Testis (tissue), 3 donors: Measurements from ENCODE around the gene NEK4. TPM values are rescaled to one million over a fixed set of nuclear protein-coding genes. Genes with fewer than 3 reads are reported as not detected.

Experiments
- DNase-seq: peaks from one replicate; pipeline ENCODE4 v3.0.0-alpha.2; 2019
- H3K27ac ChIP-seq, 2 donors: fragments of 200-600 bp; sonication (generic); one replicate each; pipeline ENCODE4 v1.5.1; 2019
- H3K27me3 ChIP-seq: fragments of 200-600 bp; sonication (generic); one replicate; pipeline ENCODE4 v1.5.1; 2019
- H3K36me3 ChIP-seq: fragments of 200-600 bp; sonication (generic); one replicate; pipeline ENCODE4 v1.5.1; 2017; ENCODE audit warnings: low read depth; ENCODE audit errors: missing control alignments
- H3K4me1 ChIP-seq: fragments of 200-600 bp; sonication (generic); one replicate; pipeline ENCODE4 v1.5.1; 2019
- H3K4me3 ChIP-seq, 2 donors: fragments of 200-600 bp; sonication (generic); one replicate each; pipeline ENCODE4 v1.5.1; 2017 to 2019
- H3K9me3 ChIP-seq: fragments of 200-600 bp; sonication (generic); one replicate; pipeline ENCODE4 v1.5.1; 2017
- POLR2A ChIP-seq: fragments of 450-650 bp; IDR thresholded peaks from one replicate; pipeline ENCODE4 v1.6.1; 2017; ENCODE audit warnings: antibody characterized with exemption, mild to moderate bottlenecking, moderate library complexity
- WGBS, 2 donors: methylation state at CpG; one replicate each; pipeline ENCODE4 v1.1.5; 2018; 5-methylcytosine and 5-hydroxymethylcytosine counted together
- intact Hi-C: fragments of 100-400 bp; cut with DNase I; formaldehyde crosslinking; loops from one replicate; pipeline ENCODE4 v1.15.1; 2023; ENCODE audit warnings: low total_unique reads
- polyA plus RNA-seq: library from polyadenylated mRNA; stranded (reverse); fragments of 350-450 nt; fragmentation: Illumina TruSeq; extraction: RNeasy Lipid Tissue Mini Kit (QIAGEN cat#74804); gene quantifications from one replicate; pipeline ENCODE4 v1.2.3, GENCODE V29; 2014; ENCODE audit warnings: low read depth, low replicate concordance; ENCODE audit not compliant: insufficient read depth
- total RNA-seq, 2 donors: library from RNA; depleted of rRNA; stranded (reverse); fragments of >200 nt; gene quantifications; one replicate each; pipeline ENCODE4 v1.2.3, GENCODE V29; 2016
- TF ChIP-seq, protein P1 (sequence below), 3 experiments: fragments of 450-650 bp in 2 of 3; fragments of 200-600 bp in 1 of 3; sonication (generic) in 1 of 3; IDR thresholded peaks; one replicate each; pipeline ENCODE4 v1.5.1; 2016 to 2019; ENCODE audit warnings: antibody characterized with exemption in 3 of 3, mild to moderate bottlenecking in 2 of 3, moderate library complexity in 1 of 3

Gene NEK4
- total and polyA plus RNA-seq, 3 donors from 2014 or later, result 66.6 to 114 (median 70.2) TPM

DNA sequence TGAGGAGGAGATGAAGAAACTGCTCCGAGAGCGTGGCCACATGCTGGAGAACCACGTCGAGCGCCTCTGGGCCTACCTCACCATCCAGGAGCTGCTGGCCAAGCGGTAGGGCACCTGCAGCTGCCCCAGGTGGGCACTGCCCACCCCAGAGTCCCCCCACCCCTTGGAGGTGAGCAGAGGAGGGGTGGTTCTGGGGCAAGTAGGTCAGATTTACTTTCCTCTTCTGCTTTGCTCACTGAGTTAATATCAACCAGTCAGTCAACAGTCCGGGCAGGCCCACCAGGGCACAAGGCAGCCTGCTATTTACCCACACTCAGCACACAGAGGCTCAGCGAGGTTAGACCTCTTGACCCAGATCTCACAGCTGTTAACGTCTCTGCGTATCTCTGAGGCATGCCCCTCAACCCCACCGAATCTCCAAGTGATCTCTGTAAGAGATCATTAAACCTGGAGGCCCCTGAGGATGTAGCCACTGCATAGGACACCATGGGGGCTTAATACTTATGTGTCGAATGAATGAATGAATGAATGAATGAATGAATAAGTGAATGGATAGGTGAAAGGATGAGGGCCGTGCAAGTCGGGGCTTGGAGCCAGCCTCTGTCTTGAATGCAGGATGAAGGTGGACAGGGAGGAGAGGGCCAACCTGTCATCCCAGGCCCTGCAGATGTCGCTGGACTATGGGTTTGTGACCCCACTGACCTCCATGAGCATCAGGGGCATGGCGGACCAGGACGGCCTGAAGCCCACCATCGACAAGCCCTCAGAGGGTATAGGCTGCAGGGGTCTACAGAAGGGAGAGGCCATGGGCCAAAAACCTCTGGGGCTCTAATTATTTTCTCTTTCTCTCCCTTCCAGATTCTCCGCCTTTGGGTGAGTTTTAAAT, 15.8 kb upstream of the NEK4 start:
- Histone ChIP-seq H3K27ac (no peak overlapping the region), H3K9me3 (no peaks in the 10 kb centered on the region), H3K4me3 (no peak overlapping the region), H3K27me3 (no peaks in the 10 kb centered on the region), H3K4me1 (no peaks in the 10 kb centered on the region), H3K36me3 (no peaks in the 10 kb centered on the region)
- no peak for DNase-seq
- WGBS, 2 donors, result 87 to 89% methylated on average over 14 to 19 of the region's 19 CpGs
- intact Hi-C loops, result no loop called here
- TF ChIP-seq POLR2A, result no peak
- TF ChIP-seq, protein P1, sequence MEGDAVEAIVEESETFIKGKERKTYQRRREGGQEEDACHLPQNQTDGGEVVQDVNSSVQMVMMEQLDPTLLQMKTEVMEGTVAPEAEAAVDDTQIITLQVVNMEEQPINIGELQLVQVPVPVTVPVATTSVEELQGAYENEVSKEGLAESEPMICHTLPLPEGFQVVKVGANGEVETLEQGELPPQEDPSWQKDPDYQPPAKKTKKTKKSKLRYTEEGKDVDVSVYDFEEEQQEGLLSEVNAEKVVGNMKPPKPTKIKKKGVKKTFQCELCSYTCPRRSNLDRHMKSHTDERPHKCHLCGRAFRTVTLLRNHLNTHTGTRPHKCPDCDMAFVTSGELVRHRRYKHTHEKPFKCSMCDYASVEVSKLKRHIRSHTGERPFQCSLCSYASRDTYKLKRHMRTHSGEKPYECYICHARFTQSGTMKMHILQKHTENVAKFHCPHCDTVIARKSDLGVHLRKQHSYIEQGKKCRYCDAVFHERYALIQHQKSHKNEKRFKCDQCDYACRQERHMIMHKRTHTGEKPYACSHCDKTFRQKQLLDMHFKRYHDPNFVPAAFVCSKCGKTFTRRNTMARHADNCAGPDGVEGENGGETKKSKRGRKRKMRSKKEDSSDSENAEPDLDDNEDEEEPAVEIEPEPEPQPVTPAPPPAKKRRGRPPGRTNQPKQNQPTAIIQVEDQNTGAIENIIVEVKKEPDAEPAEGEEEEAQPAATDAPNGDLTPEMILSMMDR (IDR thresholded peaks at IDR 0.05), result no peak

DNA sequence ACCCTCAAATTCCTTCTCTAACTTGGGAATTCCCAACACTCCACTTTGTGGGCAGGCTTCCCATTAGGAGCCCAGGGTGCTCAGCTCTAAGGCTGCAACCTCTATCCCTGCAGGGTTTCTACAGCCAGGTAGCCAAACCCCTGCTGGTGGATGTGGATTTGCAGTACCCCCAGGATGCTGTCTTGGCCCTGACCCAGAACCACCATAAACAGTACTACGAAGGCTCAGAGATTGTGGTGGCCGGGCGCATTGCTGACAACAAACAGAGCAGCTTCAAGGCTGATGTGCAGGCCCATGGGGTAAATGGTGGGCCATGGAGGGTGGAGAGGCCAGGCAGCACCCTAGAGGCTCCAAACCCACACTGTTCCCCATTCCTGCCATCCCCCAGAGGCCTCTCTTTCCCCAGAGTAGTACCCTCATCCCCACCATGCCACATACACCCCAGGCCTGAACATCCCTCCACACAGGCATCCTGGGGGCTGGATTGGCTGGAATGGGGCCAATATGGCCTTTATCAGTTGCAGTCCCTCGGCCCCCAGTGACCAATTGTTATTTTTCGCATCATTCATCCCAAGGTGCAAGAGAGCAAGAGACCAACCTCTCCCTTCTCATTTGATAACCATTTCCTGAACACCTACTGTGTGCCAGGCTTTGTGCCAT, 14.3 kb upstream of the NEK4 start:
- 90 to 91% methylated on average over 5 of the region's 5 CpGs for WGBS, 2 donors
- no peaks in the 10 kb centered on the region for H3K9me3 ChIP-seq
- H3K27ac ChIP-seq, result no peak overlapping the region
- no peaks in the 10 kb centered on the region for H3K27me3 ChIP-seq
- no peak for DNase-seq
- no peaks in the 10 kb centered on the region for H3K4me1 ChIP-seq
- H3K36me3 ChIP-seq, result no peaks in the 10 kb centered on the region
- intact Hi-C loops, result no loop called here
- TF ChIP-seq POLR2A, result no peak
- TF ChIP-seq, protein P1 (IDR thresholded peaks at IDR 0.05), result no peak
- H3K4me3 ChIP-seq, result no peak overlapping the region

DNA sequence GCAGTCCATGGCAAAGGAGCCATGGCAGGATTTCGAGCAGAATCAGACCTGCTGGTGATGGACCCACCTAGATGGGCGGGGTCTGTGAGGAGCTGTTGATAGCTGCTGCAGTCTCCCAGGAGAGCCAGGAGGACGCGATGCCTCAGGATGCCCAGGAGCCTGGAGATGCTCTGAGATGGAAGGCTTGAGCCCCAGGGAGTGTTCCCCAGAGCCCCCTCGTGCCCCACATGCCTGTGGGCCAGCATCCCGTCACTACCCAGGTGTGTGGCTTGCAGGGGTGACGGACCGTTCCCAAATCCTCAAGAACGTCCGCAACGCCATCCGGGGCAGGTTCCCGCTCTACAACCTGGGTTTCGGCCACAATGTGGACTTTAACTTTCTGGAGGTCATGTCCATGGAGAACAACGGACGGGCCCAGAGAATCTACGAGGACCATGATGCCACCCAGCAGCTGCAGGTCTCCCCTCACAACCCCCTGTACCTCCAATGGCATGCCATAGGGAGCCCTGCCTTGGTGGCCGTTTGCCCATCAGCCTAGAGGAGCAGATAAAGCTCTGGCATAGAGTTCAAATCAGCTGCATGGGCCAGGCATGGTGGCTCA, 13.4 kb upstream of the NEK4 start:
- Histone ChIP-seq H3K4me1 (no peaks in the 10 kb centered on the region), H3K36me3 (no peaks in the 10 kb centered on the region), H3K27ac (no peak overlapping the region), H3K27me3 (no peaks in the 10 kb centered on the region), H3K9me3 (no peaks in the 10 kb centered on the region), H3K4me3 (no peak overlapping the region)
- 82 to 86% methylated on average over 5 to 18 of the region's 18 CpGs for WGBS, 2 donors
- intact Hi-C loops, result no loop called here
- DNase-seq, result no peak
- TF ChIP-seq POLR2A, result no peak
- TF ChIP-seq, protein P1 (IDR thresholded peaks at IDR 0.05), result no peak

DNA sequence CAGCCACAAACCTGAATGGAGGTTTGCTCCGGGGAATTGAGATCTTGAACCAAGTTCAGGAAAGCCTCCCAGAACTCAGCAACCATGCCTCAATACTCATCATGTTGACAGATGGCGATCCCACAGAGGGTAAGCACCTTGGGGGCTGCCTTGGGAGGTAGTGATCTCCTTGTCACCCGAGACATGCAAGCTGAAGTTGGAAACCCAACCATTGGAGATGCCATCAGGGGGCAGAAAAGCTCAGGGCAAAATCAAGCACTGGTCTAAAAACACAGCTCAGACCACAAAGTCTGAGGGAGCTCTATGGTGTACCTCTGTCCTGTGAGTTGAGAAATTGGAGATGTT, 12.4 kb upstream of the NEK4 start:
- 77 to 82% methylated on average over 3 of the region's 3 CpGs for WGBS, 2 donors
- no peak overlapping the region for H3K27ac ChIP-seq
- no peaks in the 10 kb centered on the region for H3K4me1 ChIP-seq
- intact Hi-C loops, result no loop called here
- no peaks in the 10 kb centered on the region for H3K9me3 ChIP-seq
- H3K4me3 ChIP-seq, result no peak overlapping the region
- no peak for DNase-seq
- no peaks in the 10 kb centered on the region for H3K27me3 ChIP-seq
- no peaks in the 10 kb centered on the region for H3K36me3 ChIP-seq
- TF ChIP-seq POLR2A, result no peak
- TF ChIP-seq, protein P1 (IDR thresholded peaks at IDR 0.05), result no peak
